Amniotic stem cell (primary cell): Measurements from ENCODE around the gene CPNE4.
A peak's percentile ranks its signal among the peaks of the same experiment; 100 is the strongest.
"Not testable (repeated sequence)": the region's sequence is repeated elsewhere in the genome, so short reads cannot be mapped to it uniquely, and the experiment has no call there.

Experiments used
- DNase-seq: peaks from one replicate; lab custom pipeline; 2025; lab: John Stamatoyannopoulos, UW

Gene CPNE4

GRCh38 chr3:132016061-132017041, 18.5 kb downstream of the CPNE4 start:
- DNase-seq = no peak

DNA sequence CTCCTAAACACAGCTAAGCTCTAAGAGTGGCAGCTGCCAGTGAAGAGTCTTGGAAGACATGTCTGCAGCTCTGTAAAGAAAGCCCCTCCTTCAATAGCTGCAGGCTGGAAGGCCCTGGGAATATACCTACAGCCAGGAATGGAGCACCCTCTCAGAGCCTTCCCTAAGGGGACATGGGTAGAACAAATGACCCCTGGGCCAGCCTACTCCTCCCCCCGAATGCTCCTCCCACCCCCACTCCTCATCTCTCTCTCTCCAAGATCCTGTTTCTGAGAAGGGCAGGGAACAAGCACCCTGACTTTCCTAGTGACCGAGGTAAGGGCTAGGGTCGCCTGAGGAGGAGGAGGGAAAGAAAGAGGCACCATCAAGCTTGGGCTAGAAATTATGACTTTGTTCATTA, 20.7 kb downstream of the CPNE4 start:
- DNase-seq = no peak

DNA sequence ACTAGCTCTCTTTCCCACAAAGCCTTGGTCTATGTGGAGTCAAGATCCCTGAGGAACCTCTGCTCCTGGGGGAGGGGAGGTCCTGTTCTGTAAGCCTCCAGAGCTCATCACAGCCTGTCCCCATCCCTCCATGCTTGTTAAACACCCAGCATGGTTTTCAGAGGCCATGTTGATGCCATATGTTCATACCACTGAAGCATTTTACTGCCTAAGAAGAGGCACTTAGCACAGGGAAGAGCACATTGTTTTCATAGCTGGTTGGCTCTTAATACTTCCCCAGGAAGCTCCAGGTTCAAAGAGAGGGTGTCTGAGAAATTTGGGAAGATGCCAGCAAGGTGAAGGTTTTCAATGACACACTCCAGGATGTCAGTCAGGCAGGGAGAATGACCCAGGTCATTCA, 25.6 kb downstream of the CPNE4 start:
- no peak for DNase-seq

GRCh38 chr3:132008837-132009236, 26.0 kb downstream of the CPNE4 start:
- DNase-seq = no peak

- DNase-seq = no peak
Measured at GRCh38 chr3:132007617-132008016, 27.2 kb downstream of the CPNE4 start.

DNA sequence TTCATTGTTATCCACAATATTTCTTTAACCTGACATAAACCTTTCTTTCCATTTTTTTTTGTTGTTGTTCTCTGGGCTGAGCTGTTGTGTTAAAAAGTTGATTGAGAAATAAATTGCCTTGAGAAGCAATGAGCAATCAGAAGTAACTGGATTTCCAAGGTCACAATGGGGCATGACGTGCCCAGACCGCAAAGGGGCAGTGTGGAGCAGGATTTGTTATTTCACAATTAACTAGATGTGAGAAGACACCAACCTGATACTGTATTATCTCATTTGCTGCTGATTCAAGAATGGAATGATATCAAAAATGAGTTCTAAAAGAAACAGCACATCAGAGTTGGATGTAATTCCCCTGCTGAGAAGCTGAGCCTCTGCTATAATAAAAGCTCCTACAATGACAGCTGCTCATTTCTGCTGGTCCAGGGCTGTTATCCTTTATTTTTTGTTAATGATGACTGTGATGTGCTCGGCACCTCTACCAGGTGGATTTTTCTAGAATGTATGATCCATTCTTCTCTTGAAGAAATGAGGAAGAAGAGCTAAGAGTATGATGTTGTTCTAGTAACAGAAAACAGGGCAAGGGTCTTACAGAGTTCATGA, 28.1 kb downstream of the CPNE4 start:
- DNase-seq = peak; percentile 2

- DNase-seq = no peak
Measured at GRCh38 chr3:132004571-132004970, 30.2 kb downstream of the CPNE4 start.

DNA sequence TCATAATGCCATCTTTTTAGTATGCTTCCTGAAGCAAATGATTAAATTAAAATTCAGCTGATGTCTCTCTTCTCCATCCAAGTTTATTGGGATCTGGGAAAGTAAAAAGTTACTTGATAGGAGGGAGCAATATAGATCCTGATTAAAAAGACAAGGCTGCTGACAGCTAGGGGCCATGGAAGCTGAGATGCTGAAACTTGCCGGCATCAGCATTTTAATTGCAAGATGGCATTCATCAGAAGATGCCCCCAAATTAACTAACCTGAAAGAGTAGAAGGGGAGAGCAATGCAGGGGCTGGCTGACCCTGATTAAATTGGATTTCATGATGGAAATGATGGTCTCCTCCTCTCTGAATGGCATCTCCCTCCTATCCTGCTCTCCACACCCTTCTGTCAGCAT, 31.1 kb downstream of the CPNE4 start:
- no peak for DNase-seq

DNA sequence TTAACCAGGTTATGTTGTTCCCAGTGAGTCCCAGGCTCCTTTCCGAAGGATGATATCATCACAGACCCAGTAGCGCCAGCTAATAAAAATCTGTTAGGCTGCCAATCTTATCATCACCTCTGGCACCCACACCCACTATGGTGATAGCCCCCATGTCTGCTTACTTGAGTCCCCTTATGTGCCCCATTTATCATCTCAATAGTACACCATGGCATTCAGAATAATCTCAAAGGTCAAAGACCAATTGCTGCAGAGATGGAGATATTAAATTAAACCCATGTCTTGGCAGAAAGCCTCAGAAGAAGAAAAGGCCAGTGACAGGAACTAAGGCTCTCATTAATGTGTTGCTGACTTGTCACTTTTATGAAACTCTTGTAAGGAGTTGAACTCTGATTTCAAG, 32.8 kb downstream of the CPNE4 start:
- no peak for DNase-seq

DNA sequence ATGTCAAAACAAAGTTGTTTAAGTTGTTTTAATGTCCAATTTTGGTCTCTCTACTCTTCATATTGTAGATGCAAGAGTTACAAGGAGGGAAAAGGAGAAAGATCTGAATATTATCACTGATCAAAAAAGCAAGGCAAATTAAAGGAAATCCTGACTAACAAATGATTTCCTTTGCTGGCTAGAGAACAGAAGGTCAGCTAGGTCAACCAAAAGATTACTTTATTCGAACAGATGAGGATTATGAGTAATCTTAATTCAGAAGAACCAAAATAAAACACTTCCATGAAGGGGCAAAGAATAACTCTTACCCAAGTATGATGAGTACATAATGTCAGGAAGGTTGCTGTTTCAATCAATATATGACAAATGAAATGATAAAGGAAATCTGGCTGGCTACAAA, 33.8 kb downstream of the CPNE4 start:
- DNase-seq = no peak

- no peak for DNase-seq
Measured at GRCh38 chr3:131998027-131998426, 36.8 kb downstream of the CPNE4 start.

GRCh38 chr3:131995891-131996290, 38.9 kb downstream of the CPNE4 start:
- DNase-seq = no peak

DNA sequence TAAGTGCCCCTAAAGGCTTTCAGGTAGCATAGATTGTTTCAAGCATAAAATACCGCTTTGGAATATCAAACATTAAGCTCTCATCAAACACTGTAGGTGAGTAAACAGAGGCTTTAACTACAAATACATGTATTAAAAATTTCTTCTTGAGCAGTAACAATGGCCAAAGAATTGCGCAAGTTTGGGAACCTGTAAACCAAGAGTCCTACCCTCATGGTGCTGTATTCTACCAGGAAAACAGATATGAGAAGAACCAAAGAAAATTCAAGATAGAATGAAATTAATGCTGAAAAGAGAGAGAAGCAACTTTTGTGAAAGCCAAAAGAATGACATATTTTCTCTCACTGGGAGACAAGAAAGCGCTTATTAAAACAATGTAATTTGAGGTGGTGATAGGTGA, 45.5 kb downstream of the CPNE4 start:
- no peak for DNase-seq

DNA sequence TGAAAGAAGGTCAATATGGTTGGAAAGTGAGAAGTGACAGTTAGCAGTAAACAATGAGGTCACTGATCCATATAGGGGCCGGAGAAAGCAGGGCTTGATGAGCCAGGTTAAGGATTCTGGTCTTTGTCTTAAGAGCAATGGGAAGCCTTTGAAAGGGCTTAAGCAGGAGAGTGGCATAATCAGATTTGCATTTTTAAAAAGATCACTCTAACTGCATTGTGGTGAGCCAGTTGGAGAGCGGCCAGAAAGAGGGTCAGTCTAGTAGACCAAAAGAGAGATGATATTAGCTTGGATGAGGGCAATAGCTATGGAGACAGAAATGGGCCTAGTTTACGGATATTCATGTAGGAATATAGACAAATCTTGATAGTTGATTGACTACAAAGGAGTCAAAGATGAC, 46.6 kb downstream of the CPNE4 start:
- no peak for DNase-seq

DNA sequence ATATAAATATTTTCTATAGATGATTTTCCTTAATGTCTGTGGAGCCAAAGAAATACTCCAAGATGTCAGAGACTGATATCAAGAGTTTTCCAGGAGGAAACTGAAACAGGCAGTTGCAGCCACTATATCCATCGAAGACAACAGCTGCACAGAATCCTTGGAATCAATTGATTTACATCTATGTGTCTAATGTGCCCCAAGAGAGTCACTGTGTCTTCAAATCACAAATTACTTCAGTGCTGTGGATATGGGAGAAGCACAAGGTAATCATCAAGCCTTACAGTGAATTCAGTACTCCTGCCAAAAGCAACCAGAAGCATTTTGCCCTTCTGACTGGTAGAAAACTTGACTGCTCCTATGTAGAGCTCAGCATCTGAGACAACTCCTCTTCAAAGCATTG, 51.1 kb downstream of the CPNE4 start:
- DNase-seq = no peak

GRCh38 chr3:131981323-131981722, 53.5 kb downstream of the CPNE4 start:
- no peak for DNase-seq

DNA sequence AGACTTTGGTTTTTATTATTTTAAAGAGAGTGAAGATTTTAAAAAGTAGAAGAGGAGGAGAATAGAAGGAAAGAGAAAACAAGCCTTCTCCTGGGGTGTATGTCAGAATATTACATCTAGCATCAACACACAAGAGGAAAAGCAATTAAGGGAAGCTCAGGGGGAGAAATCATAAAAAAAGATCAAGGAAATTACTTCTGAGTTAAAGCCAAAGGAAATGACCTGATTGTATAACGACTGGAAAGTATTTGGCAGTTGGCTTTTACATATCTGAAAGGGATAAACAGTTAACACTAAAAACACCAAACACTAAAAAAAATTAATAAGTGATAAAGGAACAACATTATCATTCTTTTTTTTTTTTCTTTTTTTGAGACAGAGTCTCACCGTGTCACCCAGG, 58.4 kb downstream of the CPNE4 start:
- DNase-seq = no peak

GRCh38 chr3:131975047-131975446, 59.8 kb downstream of the CPNE4 start:
- no peak for DNase-seq

DNA sequence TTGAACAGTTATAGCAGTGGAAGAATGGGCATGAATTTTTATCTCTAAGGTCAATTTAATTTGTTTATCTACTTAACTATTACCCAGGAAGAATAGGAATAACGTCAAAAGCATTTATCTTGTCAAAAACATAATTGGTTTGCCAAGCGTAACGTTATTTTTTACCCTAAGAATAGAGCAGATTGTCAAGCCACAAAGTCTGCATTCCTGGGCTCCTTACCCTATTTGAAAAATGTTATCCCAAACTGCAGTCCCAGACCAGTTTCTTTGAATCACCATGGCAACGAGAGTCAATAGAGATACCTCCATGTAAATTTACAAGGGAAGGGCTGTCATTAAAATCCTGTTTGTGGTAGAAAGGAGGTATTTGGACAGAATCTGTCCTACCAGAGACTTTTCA, 61.1 kb downstream of the CPNE4 start:
- DNase-seq = no peak

DNA sequence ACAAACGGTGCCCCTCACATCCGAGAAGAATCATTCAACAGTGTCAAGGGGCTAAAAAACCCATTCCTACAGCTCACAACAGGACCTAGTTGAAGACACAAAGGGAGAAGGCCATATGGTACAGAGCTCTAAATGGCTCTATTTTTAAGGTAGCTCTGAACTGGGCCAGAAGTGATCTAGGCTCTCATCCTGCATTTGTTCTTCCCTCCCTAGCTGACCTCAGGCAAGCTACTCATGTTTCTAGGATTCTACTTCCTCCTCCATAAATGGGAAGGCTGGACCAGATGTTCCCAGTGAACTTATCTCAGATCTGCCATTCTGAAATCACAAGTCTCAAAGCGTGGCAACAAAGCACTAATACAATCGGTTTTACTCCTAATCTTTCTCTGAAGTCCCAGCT, 62.3 kb downstream of the CPNE4 start:
- no peak for DNase-seq

DNA sequence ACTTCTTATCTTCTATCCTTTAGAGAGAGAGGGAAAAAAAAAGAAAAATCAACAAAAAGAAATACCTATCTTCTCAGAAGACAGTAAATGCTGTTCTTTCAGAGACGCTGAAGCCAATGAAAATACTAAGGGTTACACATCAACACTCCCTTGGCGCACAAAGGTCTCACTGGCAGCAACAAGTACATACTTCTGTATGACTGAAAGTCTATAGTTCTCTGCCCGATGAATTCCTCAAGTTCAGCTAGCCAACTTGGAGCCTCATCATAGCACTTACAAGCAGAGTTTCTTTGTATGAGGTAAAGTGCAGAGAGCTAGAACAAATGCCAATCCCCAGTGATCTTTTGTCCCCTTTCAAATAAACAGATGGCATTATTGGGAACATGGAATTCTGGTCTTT, 62.7 kb downstream of the CPNE4 start:
- no peak for DNase-seq

- DNase-seq = not testable (repeated sequence)
Measured at GRCh38 chr3:131963442-131963841, 71.4 kb downstream of the CPNE4 start.

DNA sequence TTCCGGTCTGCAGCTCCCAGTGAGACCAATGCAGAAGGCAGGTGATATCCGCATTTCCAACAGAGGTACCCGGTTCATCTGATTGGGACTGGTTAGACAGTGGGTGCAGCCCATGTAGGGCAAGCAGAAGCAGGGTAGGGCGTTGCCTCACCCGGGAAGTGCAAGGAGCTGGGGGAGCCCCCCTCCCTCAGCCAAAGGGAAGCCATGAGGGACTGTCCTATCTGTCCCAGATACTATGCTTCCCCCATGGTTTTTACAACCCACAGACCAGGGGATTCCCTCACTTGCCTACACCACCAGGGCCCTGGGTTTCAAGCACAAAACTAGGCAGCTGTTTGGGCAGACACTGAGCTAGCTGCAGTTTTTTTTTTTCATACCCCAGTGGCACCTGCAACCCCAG, 71.8 kb downstream of the CPNE4 start:
- DNase-seq = no peak

GRCh38 chr3:131960324-131960723, 74.5 kb downstream of the CPNE4 start:
- DNase-seq = no peak
